GM04503 (cell line): ENCODE measurements around the gene DDN.
A peak's percentile ranks its signal among the peaks of the same experiment; 100 is the strongest.

Source experiments
- DNase-seq: peaks from one replicate; pipeline ENCODE4 v3.0.0-alpha.2; 2012; ENCODE audit warnings: low read depth

DDN gene

GRCh38 chr12:49031573-49032161 lies 32.5 kb upstream of the DDN start:
- DNase-seq = no peak

- no peak for DNase-seq
Measured at GRCh38 chr12:49030714-49031572, 31.8 kb upstream of the DDN start.

- DNase-seq = no peak
Measured at GRCh38 chr12:49030119-49030518, 30.9 kb upstream of the DDN start.

GRCh38 chr12:49028666-49029275 lies 29.6 kb upstream of the DDN start:
- DNase-seq = no peak

- DNase-seq = no peak
Measured at GRCh38 chr12:49027846-49028555, 28.8 kb upstream of the DDN start.

GRCh38 chr12:49026678-49027480 lies 27.7 kb upstream of the DDN start:
- no peak for DNase-seq

- no peak for DNase-seq
Measured at GRCh38 chr12:49026101-49026500, 26.9 kb upstream of the DDN start.

GRCh38 chr12:49025463-49025862 lies 26.3 kb upstream of the DDN start:
- DNase-seq = no peak

- no peak for DNase-seq
Measured at GRCh38 chr12:49024543-49024942, 25.4 kb upstream of the DDN start.

- no peak for DNase-seq
Measured at GRCh38 chr12:49023812-49024211, 24.6 kb upstream of the DDN start.

- no peak for DNase-seq
Measured at GRCh38 chr12:49022558-49023178, 23.5 kb upstream of the DDN start.

- no peak for DNase-seq
Measured at GRCh38 chr12:49021292-49021915, 22.2 kb upstream of the DDN start.

GRCh38 chr12:49020441-49020840 lies 21.3 kb upstream of the DDN start:
- no peak for DNase-seq

GRCh38 chr12:49019443-49020324 lies 20.5 kb upstream of the DDN start:
- DNase-seq = no peak

GRCh38 chr12:49019120-49019430 lies 19.9 kb upstream of the DDN start:
- DNase-seq = no peak

- peak; percentile 77 for DNase-seq
Measured at GRCh38 chr12:49018261-49019119, 19.3 kb upstream of the DDN start, which contains the start of gene PRKAG1. Gene PRKAG1 (minus strand): TSS chr12:49018776. CDS start chr12:49018740, 36 bp downstream.

- DNase-seq = no peak
Measured at GRCh38 chr12:49017891-49018260, 18.7 kb upstream of the DDN start.

GRCh38 chr12:49015196-49015595 lies 16.0 kb upstream of the DDN start:
- DNase-seq = no peak

GRCh38 chr12:49014547-49014946 lies 15.4 kb upstream of the DDN start:
- no peak for DNase-seq
